ENCODE data around the gene VAMP5.
"Not testable (repeated sequence)": the region's sequence is repeated elsewhere in the genome, so short reads cannot be mapped to it uniquely, and the experiment has no call there.

Gene VAMP5

GRCh38 chr2:85550486-85550885 is 33.7 kb upstream of the VAMP5 start:
- DNase-seq (ENCODE audit: low spot score): no peak

GRCh38 chr2:85551698-85552678 is 32.2 kb upstream of the VAMP5 start:
- peak; percentile 80 for DNase-seq (ENCODE audit: low spot score)

GRCh38 chr2:85553184-85553583 is 31.0 kb upstream of the VAMP5 start:
- DNase-seq (ENCODE audit: low spot score): no peak

- DNase-seq (ENCODE audit: low spot score): no peak
Observed at GRCh38 chr2:85554980-85555612, 29.1 kb upstream of the VAMP5 start.

GRCh38 chr2:85557130-85557529 is 27.1 kb upstream of the VAMP5 start:
- no peak for DNase-seq (ENCODE audit: low spot score)

- no peak for DNase-seq (ENCODE audit: low spot score)
Observed at GRCh38 chr2:85558160-85558559, 26.1 kb upstream of the VAMP5 start.

- DNase-seq (ENCODE audit: low spot score): not testable (repeated sequence)
Observed at GRCh38 chr2:85560403-85560726, 23.9 kb upstream of the VAMP5 start.

- DNase-seq (ENCODE audit: low spot score): peak; percentile 25
Observed at GRCh38 chr2:85560812-85561279, 23.4 kb upstream of the VAMP5 start.

GRCh38 chr2:85561280-85562212 is 22.7 kb upstream of the VAMP5 start, which contains the start of gene GGCX:
TSS of gene GGCX (minus strand) at chr2:85561493. CDS start at chr2:85561428, 65 bp downstream.
- DNase-seq (ENCODE audit: low spot score): peak; percentile 96

- DNase-seq (ENCODE audit: low spot score): no peak
Observed at GRCh38 chr2:85564144-85564563, 20.1 kb upstream of the VAMP5 start.

GRCh38 chr2:85566265-85566664 is 18.0 kb upstream of the VAMP5 start:
- DNase-seq (ENCODE audit: low spot score): no peak

GRCh38 chr2:85575739-85576138 is 8.5 kb upstream of the VAMP5 start:
- DNase-seq (ENCODE audit: low spot score): no peak

- no peak for DNase-seq (ENCODE audit: low spot score)
Observed at GRCh38 chr2:85577063-85577385, 7.2 kb upstream of the VAMP5 start.

- DNase-seq (ENCODE audit: low spot score): peak; percentile 87
Observed at GRCh38 chr2:85577386-85578242, 6.6 kb upstream of the VAMP5 start, which contains the start of gene VAMP8. TSS of gene VAMP8 (plus strand) at chr2:85577586. CDS start at chr2:85577647, 61 bp downstream.

GRCh38 chr2:85578243-85579180 is 5.7 kb upstream of the VAMP5 start:
- no peak for DNase-seq (ENCODE audit: low spot score)

GRCh38 chr2:85579266-85579935 is 4.8 kb upstream of the VAMP5 start:
- no peak for DNase-seq (ENCODE audit: low spot score)

GRCh38 chr2:85580206-85580605 is 4.0 kb upstream of the VAMP5 start:
- no peak for DNase-seq (ENCODE audit: low spot score)

GRCh38 chr2:85582492-85582891 is 1.7 kb upstream of the VAMP5 start:
- no peak for DNase-seq (ENCODE audit: low spot score)

GRCh38 chr2:85583667-85584353 is 421 bp upstream of the VAMP5 start:
- no peak for DNase-seq (ENCODE audit: low spot score)

Measured in iPS-NIHi11 (cell line).